ENCODE measurements around the gene FMN1.
A peak's percentile ranks its signal among the peaks of the same experiment; 100 is the strongest.
"Not testable (repeated sequence)": the region's sequence is repeated elsewhere in the genome, so short reads cannot be mapped to it uniquely, and the experiment has no call there.

Gene FMN1

GRCh38 chr15:33089878-33090757 is 104.4 kb downstream of the FMN1 start:
- DNase-seq = peak; percentile 26

GRCh38 chr15:33089165-33089877 is 105.2 kb downstream of the FMN1 start:
- DNase-seq = no peak

- no peak for DNase-seq
These were observed 107.9 kb downstream of the FMN1 start for GRCh38 chr15:33086500-33087121.

GRCh38 chr15:33084661-33085060 is 109.9 kb downstream of the FMN1 start:
- DNase-seq = no peak

- no peak for DNase-seq
These were observed 111.1 kb downstream of the FMN1 start for GRCh38 chr15:33083232-33084081.

- no peak for DNase-seq
These were observed 114.5 kb downstream of the FMN1 start for GRCh38 chr15:33080006-33080405.

- DNase-seq = no peak
These were observed 115.9 kb downstream of the FMN1 start for GRCh38 chr15:33078607-33079006.

- no peak for DNase-seq
These were observed 117.6 kb downstream of the FMN1 start for GRCh38 chr15:33076937-33077336.

- DNase-seq = no peak
These were observed 119.6 kb downstream of the FMN1 start for GRCh38 chr15:33074942-33075341.

- no peak for DNase-seq
These were observed 120.3 kb downstream of the FMN1 start for GRCh38 chr15:33074212-33074611.

GRCh38 chr15:33071451-33071850 is 123.1 kb downstream of the FMN1 start:
- DNase-seq = no peak

- DNase-seq = not testable (repeated sequence)
These were observed 124.6 kb downstream of the FMN1 start for GRCh38 chr15:33069903-33070302.

- no peak for DNase-seq
These were observed 125.4 kb downstream of the FMN1 start for GRCh38 chr15:33069161-33069560.

GRCh38 chr15:33068511-33068990 is 126.0 kb downstream of the FMN1 start:
- DNase-seq = peak; percentile 79

GRCh38 chr15:33068007-33068481 is 126.5 kb downstream of the FMN1 start:
- no peak for DNase-seq

GRCh38 chr15:33067456-33067855 is 127.1 kb downstream of the FMN1 start:
- DNase-seq = no peak

GRCh38 chr15:33066584-33066983 is 127.9 kb downstream of the FMN1 start:
- DNase-seq = no peak

- DNase-seq = no peak
These were observed 129.6 kb downstream of the FMN1 start for GRCh38 chr15:33064878-33065277.

GRCh38 chr15:33059184-33059583 is 135.3 kb downstream of the FMN1 start:
- DNase-seq = no peak

- no peak for DNase-seq
These were observed 136.7 kb downstream of the FMN1 start for GRCh38 chr15:33057845-33058244.

GRCh38 chr15:33055962-33056361 is 138.6 kb downstream of the FMN1 start:
- no peak for DNase-seq

GRCh38 chr15:33051528-33051927 is 143.0 kb downstream of the FMN1 start:
- no peak for DNase-seq

Measured in NCI-H2029 treated with DMSO at 0.1 percent for 48 hours (cell line).